HEK293 (cell line): ENCODE measurements around the gene OLA1.

Source experiments
- GLI2 ChIP-seq: fragments of 450-650 bp; formaldehyde crosslinking; IDR thresholded peaks from 2 replicates; pipeline ENCODE4; 2017; ENCODE audit warnings: missing biosample characterization, missing genetic modification characterization, low read depth, borderline replicate concordance
- KLF10 ChIP-seq: fragments of 450-650 bp; IDR thresholded peaks from 2 replicates; pipeline ENCODE4 v1.5.1; 2018; ENCODE audit warnings: missing biosample characterization, mild to moderate bottlenecking, missing genetic modification characterization
- PRDM1 ChIP-seq: fragments of 450-650 bp; formaldehyde crosslinking; IDR thresholded peaks from 2 replicates; pipeline ENCODE4; 2016; ENCODE audit warnings: missing biosample characterization, missing genetic modification characterization
- SCRT1 ChIP-seq: fragments of 450-650 bp; formaldehyde crosslinking; IDR thresholded peaks from 2 replicates; pipeline ENCODE4 v1.5.1; 2016; ENCODE audit warnings: missing biosample characterization, missing genetic modification characterization, borderline replicate concordance
- SCRT2 ChIP-seq: fragments of 450-650 bp; formaldehyde crosslinking; IDR thresholded peaks from 2 replicates; pipeline ENCODE4 v1.5.1; 2016; ENCODE audit warnings: missing biosample characterization, missing genetic modification characterization
- TCF7L2 ChIP-seq: IDR thresholded peaks from 2 replicates; pipeline ENCODE4 v1.6.1; 2011; ENCODE audit warnings: low read depth, mild to moderate bottlenecking, inconsistent platforms, low read length, moderate library complexity, borderline replicate concordance
- YY1 ChIP-seq: fragments of 450-650 bp; formaldehyde crosslinking; IDR thresholded peaks from 2 replicates; pipeline ENCODE4 v1.5.1; 2018; ENCODE audit warnings: missing biosample characterization, missing genetic modification characterization
- ZBTB17 ChIP-seq: fragments of 450-650 bp; formaldehyde crosslinking; IDR thresholded peaks from 2 replicates; pipeline ENCODE4 v1.5.1; 2016; ENCODE audit warnings: missing biosample characterization, missing genetic modification characterization
- ZBTB8A ChIP-seq: fragments of 450-650 bp; formaldehyde crosslinking; IDR thresholded peaks from 2 replicates; pipeline ENCODE4 v1.5.1; 2016; ENCODE audit warnings: missing biosample characterization, missing genetic modification characterization
- ZEB2 ChIP-seq: fragments of 450-650 bp; formaldehyde crosslinking; IDR thresholded peaks from 2 replicates; pipeline ENCODE4 v1.5.1; 2016; ENCODE audit warnings: missing biosample characterization, missing genetic modification characterization
- ZFHX2 ChIP-seq: fragments of 450-650 bp; formaldehyde crosslinking; conservative IDR thresholded peaks from 2 replicates; pipeline ENCODE4 v1.5.1; 2016; ENCODE audit warnings: missing biosample characterization, missing genetic modification characterization
- ZIC2 ChIP-seq: fragments of 450-650 bp; formaldehyde crosslinking; IDR thresholded peaks from 2 replicates; pipeline ENCODE4 v1.5.1; 2016; ENCODE audit warnings: missing biosample characterization, missing genetic modification characterization
- ZNF155 ChIP-seq: fragments of 450-650 bp; formaldehyde crosslinking; IDR thresholded peaks from 2 replicates; pipeline ENCODE4 v1.5.1; 2016; ENCODE audit warnings: missing biosample characterization, missing genetic modification characterization
- ZNF2 ChIP-seq: fragments of 450-650 bp; formaldehyde crosslinking; IDR thresholded peaks from 2 replicates; pipeline ENCODE4 v1.5.1; 2016; ENCODE audit warnings: missing biosample characterization, missing genetic modification characterization
- ZNF239 ChIP-seq: fragments of 450-650 bp; formaldehyde crosslinking; IDR thresholded peaks from 2 replicates; pipeline ENCODE4 v1.5.1; 2016; ENCODE audit warnings: missing biosample characterization, missing genetic modification characterization
- ZNF423 ChIP-seq: fragments of 450-650 bp; formaldehyde crosslinking; IDR thresholded peaks from 2 replicates; pipeline ENCODE4 v1.5.1; 2016; ENCODE audit warnings: missing biosample characterization, missing genetic modification characterization
- ZNF561 ChIP-seq: fragments of 450-650 bp; IDR thresholded peaks from 2 replicates; pipeline ENCODE4 v1.5.1; 2018; ENCODE audit warnings: missing biosample characterization, missing genetic modification characterization, borderline replicate concordance
- ZNF610 ChIP-seq: fragments of 450-650 bp; formaldehyde crosslinking; IDR thresholded peaks from 2 replicates; pipeline ENCODE4 v1.5.1; 2016; ENCODE audit warnings: missing biosample characterization, missing genetic modification characterization, borderline replicate concordance
- ZNF660 ChIP-seq: fragments of 450-650 bp; IDR thresholded peaks from 2 replicates; pipeline ENCODE4 v1.5.1; 2018; ENCODE audit warnings: missing biosample characterization, mild to moderate bottlenecking, missing genetic modification characterization
- TF ChIP-seq, protein P1 (sequence below): fragments of 450-650 bp; formaldehyde crosslinking; IDR thresholded peaks from 2 replicates; pipeline ENCODE4 v1.5.1; 2016; ENCODE audit warnings: missing biosample characterization, missing genetic modification characterization
- TF ChIP-seq, protein P2 (sequence below): fragments of 450-650 bp; formaldehyde crosslinking; IDR thresholded peaks from 2 replicates; pipeline ENCODE4 v1.5.1; 2016; ENCODE audit warnings: missing biosample characterization, missing genetic modification characterization
- TF ChIP-seq, protein P3 (sequence below): fragments of 450-650 bp; formaldehyde crosslinking; optimal IDR thresholded peaks from 2 replicates; pipeline ENCODE3; 2016; ENCODE audit warnings: missing biosample characterization, mild to moderate bottlenecking, missing genetic modification characterization
- TF ChIP-seq, protein P4 (sequence below): sonication (generic); formaldehyde crosslinking; IDR thresholded peaks from 2 replicates; pipeline ENCODE4 v1.8.1; 2022; ENCODE audit warnings: mild to moderate bottlenecking, moderate library complexity, missing genetic modification reagents
- TF ChIP-seq, protein P5 (sequence below): IDR thresholded peaks from 2 replicates; pipeline ENCODE4 v1.6.1; 2011; ENCODE audit warnings: mild to moderate bottlenecking, low read depth, low read length, borderline replicate concordance
- TF ChIP-seq, protein P6 (sequence below): fragments of 450-650 bp; formaldehyde crosslinking; IDR thresholded peaks from 2 replicates; pipeline ENCODE4 v1.5.1; 2016; ENCODE audit warnings: missing biosample characterization, missing genetic modification characterization, low read depth
- TF ChIP-seq, protein P7 (sequence below): fragments of 450-650 bp; formaldehyde crosslinking; IDR thresholded peaks from 2 replicates; pipeline ENCODE4 v1.5.1; 2016; ENCODE audit warnings: missing biosample characterization, missing genetic modification characterization
- TF ChIP-seq, protein P8 (sequence below): fragments of 450-650 bp; formaldehyde crosslinking; IDR thresholded peaks from 2 replicates; pipeline ENCODE4 v1.5.1; 2016; ENCODE audit warnings: missing biosample characterization, missing genetic modification characterization

The OLA1 gene

DNA sequence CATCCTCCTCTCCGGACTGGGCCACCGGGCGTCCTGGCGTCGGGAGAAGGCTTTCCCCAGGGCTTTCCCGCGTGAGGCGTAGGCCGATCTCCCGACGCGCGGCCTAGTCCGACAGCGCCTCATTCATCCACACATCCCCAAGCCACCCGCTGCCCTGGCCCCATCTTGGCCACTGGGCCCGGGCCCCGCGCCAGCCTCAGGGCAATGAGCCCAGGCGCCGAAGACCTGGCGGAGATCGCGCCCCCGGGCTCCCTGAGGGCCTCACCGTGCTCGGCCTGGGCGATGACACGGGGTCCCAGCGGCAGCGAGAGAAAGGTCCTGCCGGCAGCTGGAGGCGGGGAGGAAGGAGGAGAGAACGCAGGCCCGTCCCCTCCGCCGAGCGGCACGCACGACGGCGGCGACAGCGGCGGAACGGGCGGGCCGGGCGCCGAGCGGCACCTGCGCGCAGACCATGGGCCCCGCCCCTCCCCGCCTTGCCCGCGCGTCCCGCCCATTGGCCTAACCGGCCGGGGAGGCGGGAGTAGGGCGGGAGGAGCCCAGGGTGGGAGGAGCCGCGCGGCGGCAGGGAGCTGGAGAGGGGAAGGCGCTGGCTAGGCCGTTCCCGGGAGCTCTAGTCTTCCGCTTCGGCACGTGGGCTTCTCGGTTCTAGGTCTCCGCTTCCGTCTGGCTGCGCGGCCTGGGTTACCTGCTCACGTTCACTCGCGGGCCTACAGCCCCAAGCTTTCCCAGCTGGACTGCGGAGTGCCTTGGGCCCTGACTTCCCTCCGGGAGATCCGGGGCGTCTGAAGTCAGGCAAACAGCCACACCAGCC, at the start of gene OLA1 (continued):
- TF ChIP-seq TCF7L2 (no peak), SCRT2 (tag by site-specific recombination) (peak; percentile 66), ZIC2 (tag by site-specific recombination) (0 out of 2 replicates have a peak, but pooled peaks have one; percentile 39), ZNF2 (tag by site-specific recombination) (0 out of 2 replicates have a peak, but pooled peaks have one; percentile 55), ZBTB17 (tag by site-specific recombination) (peak; percentile 91), KLF10 (peak; percentile 44; the same call in 1 of the 2 replicates), ZNF155 (no peak), PRDM1 (0 out of 2 replicates have a peak, but pooled peaks have one; percentile 23), ZFHX2 (tag by site-specific recombination) (peak; percentile 58), ZEB2 (0 out of 2 replicates have a peak, but pooled peaks have one; percentile 35), ZNF660 (tag by site-specific recombination) (0 out of 2 replicates have a peak, but pooled peaks have one; percentile 25), ZNF561 (peak; percentile 67; the same call in 1 of the 2 replicates), ZBTB8A (tag by site-specific recombination) (peak; percentile 89), ZNF610 (no peak), GLI2 (no peak), ZNF239 (tag by site-specific recombination) (no peak), YY1 (peak; percentile 44; the same call in 1 of the 2 replicates), ZNF423 (tag by site-specific recombination) (no peak), SCRT1 (tag by site-specific recombination) (0 out of 2 replicates have a peak, but pooled peaks have one; percentile 4)
- TF ChIP-seq, protein P1, sequence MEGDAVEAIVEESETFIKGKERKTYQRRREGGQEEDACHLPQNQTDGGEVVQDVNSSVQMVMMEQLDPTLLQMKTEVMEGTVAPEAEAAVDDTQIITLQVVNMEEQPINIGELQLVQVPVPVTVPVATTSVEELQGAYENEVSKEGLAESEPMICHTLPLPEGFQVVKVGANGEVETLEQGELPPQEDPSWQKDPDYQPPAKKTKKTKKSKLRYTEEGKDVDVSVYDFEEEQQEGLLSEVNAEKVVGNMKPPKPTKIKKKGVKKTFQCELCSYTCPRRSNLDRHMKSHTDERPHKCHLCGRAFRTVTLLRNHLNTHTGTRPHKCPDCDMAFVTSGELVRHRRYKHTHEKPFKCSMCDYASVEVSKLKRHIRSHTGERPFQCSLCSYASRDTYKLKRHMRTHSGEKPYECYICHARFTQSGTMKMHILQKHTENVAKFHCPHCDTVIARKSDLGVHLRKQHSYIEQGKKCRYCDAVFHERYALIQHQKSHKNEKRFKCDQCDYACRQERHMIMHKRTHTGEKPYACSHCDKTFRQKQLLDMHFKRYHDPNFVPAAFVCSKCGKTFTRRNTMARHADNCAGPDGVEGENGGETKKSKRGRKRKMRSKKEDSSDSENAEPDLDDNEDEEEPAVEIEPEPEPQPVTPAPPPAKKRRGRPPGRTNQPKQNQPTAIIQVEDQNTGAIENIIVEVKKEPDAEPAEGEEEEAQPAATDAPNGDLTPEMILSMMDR (tag by site-specific recombination) = peak; percentile 78
- TF ChIP-seq, protein P2, sequence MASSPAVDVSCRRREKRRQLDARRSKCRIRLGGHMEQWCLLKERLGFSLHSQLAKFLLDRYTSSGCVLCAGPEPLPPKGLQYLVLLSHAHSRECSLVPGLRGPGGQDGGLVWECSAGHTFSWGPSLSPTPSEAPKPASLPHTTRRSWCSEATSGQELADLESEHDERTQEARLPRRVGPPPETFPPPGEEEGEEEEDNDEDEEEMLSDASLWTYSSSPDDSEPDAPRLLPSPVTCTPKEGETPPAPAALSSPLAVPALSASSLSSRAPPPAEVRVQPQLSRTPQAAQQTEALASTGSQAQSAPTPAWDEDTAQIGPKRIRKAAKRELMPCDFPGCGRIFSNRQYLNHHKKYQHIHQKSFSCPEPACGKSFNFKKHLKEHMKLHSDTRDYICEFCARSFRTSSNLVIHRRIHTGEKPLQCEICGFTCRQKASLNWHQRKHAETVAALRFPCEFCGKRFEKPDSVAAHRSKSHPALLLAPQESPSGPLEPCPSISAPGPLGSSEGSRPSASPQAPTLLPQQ (tag by site-specific recombination) = peak; percentile 93
- TF ChIP-seq, protein P3, sequence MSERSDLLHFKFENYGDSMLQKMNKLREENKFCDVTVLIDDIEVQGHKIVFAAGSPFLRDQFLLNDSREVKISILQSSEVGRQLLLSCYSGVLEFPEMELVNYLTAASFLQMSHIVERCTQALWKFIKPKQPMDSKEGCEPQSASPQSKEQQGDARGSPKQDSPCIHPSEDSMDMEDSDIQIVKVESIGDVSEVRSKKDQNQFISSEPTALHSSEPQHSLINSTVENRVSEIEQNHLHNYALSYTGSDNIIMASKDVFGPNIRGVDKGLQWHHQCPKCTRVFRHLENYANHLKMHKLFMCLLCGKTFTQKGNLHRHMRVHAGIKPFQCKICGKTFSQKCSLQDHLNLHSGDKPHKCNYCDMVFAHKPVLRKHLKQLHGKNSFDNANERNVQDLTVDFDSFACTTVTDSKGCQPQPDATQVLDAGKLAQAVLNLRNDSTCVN = peak; percentile 82
- TF ChIP-seq, protein P4, sequence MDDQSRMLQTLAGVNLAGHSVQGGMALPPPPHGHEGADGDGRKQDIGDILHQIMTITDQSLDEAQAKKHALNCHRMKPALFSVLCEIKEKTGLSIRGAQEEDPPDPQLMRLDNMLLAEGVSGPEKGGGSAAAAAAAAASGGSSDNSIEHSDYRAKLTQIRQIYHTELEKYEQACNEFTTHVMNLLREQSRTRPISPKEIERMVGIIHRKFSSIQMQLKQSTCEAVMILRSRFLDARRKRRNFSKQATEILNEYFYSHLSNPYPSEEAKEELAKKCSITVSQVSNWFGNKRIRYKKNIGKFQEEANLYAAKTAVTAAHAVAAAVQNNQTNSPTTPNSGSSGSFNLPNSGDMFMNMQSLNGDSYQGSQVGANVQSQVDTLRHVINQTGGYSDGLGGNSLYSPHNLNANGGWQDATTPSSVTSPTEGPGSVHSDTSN (CRISPR knock-in tag) = peak; percentile 72; the same call in 1 of the 2 replicates
- TF ChIP-seq, protein P5, sequence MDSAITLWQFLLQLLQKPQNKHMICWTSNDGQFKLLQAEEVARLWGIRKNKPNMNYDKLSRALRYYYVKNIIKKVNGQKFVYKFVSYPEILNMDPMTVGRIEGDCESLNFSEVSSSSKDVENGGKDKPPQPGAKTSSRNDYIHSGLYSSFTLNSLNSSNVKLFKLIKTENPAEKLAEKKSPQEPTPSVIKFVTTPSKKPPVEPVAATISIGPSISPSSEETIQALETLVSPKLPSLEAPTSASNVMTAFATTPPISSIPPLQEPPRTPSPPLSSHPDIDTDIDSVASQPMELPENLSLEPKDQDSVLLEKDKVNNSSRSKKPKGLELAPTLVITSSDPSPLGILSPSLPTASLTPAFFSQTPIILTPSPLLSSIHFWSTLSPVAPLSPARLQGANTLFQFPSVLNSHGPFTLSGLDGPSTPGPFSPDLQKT = no peak
- TF ChIP-seq, protein P6, sequence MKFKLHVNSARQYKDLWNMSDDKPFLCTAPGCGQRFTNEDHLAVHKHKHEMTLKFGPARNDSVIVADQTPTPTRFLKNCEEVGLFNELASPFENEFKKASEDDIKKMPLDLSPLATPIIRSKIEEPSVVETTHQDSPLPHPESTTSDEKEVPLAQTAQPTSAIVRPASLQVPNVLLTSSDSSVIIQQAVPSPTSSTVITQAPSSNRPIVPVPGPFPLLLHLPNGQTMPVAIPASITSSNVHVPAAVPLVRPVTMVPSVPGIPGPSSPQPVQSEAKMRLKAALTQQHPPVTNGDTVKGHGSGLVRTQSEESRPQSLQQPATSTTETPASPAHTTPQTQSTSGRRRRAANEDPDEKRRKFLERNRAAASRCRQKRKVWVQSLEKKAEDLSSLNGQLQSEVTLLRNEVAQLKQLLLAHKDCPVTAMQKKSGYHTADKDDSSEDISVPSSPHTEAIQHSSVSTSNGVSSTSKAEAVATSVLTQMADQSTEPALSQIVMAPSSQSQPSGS (tag by site-specific recombination) = no peak
- TF ChIP-seq, protein P7, sequence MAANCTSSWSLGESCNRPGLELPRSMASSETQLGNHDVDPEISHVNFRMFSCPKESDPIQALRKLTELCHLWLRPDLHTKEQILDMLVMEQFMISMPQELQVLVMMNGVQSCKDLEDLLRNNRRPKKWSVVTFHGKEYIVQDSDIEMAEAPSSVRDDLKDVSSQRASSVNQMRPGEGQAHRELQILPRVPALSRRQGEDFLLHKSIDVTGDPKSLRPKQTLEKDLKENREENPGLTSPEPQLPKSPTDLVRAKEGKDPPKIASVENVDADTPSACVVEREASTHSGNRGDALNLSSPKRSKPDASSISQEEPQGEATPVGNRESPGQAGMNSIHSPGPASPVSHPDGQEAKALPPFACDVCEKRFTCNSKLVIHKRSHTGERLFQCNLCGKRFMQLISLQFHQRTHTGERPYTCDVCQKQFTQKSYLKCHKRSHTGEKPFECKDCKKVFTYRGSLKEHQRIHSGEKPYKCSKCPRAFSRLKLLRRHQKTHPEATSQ (tag by site-specific recombination) = 0 out of 2 replicates have a peak, but pooled peaks have one; percentile 54
- TF ChIP-seq, protein P8, sequence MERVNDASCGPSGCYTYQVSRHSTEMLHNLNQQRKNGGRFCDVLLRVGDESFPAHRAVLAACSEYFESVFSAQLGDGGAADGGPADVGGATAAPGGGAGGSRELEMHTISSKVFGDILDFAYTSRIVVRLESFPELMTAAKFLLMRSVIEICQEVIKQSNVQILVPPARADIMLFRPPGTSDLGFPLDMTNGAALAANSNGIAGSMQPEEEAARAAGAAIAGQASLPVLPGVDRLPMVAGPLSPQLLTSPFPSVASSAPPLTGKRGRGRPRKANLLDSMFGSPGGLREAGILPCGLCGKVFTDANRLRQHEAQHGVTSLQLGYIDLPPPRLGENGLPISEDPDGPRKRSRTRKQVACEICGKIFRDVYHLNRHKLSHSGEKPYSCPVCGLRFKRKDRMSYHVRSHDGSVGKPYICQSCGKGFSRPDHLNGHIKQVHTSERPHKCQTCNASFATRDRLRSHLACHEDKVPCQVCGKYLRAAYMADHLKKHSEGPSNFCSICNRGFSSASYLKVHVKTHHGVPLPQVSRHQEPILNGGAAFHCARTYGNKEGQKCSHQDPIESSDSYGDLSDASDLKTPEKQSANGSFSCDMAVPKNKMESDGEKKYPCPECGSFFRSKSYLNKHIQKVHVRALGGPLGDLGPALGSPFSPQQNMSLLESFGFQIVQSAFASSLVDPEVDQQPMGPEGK (tag by site-specific recombination) = peak; percentile 59
